NK-92 (cell line): Measurements from ENCODE around the gene NPDC1.
"Not testable (repeated sequence)": the region's sequence is repeated elsewhere in the genome, so short reads cannot be mapped to it uniquely, and the experiment has no call there.

Experiments used
- DNase-seq: peaks from one replicate; lab custom pipeline; 2025; ENCODE audit not compliant: unreplicated experiment; lab: John Stamatoyannopoulos, UW

The NPDC1 gene

GRCh38 chr9:137041124-137041523 lies 4.9 kb downstream of the NPDC1 start:
- no peak for DNase-seq

- DNase-seq: no peak
Observed at GRCh38 chr9:137040568-137040967, 5.4 kb downstream of the NPDC1 start.

GRCh38 chr9:137039611-137040366 lies 6.2 kb downstream of the NPDC1 start:
- DNase-seq: no peak

GRCh38 chr9:137038916-137039315 lies 7.1 kb downstream of the NPDC1 start:
- DNase-seq: no peak

GRCh38 chr9:137037483-137037882 lies 8.5 kb downstream of the NPDC1 start:
- DNase-seq: no peak

GRCh38 chr9:137037035-137037434 lies 8.9 kb downstream of the NPDC1 start:
- DNase-seq: no peak

- no peak for DNase-seq
Observed at GRCh38 chr9:137035937-137036336, 10.0 kb downstream of the NPDC1 start.

GRCh38 chr9:137035507-137035834 lies 10.5 kb downstream of the NPDC1 start:
- no peak for DNase-seq

GRCh38 chr9:137034709-137035506 lies 11.1 kb downstream of the NPDC1 start:
- DNase-seq: no peak

- DNase-seq: no peak
Observed at GRCh38 chr9:137034039-137034708, 11.8 kb downstream of the NPDC1 start.

GRCh38 chr9:137033481-137033880 lies 12.5 kb downstream of the NPDC1 start:
- DNase-seq: not testable (repeated sequence)

GRCh38 chr9:137032858-137033257 lies 13.1 kb downstream of the NPDC1 start:
- DNase-seq: no peak

- DNase-seq: no peak
Observed at GRCh38 chr9:137031904-137032640, 13.9 kb downstream of the NPDC1 start, which contains the start of gene FUT7. FUT7 (minus strand) TSS chr9:137032088; CDS start chr9:137031991, 97 bp downstream.

- no peak for DNase-seq
Observed at GRCh38 chr9:137030538-137031527, 15.1 kb downstream of the NPDC1 start.

GRCh38 chr9:137030006-137030405 lies 16.0 kb downstream of the NPDC1 start:
- DNase-seq: no peak

GRCh38 chr9:137029058-137029936 lies 16.7 kb downstream of the NPDC1 start:
- DNase-seq: no peak

GRCh38 chr9:137028263-137029057 lies 17.5 kb downstream of the NPDC1 start:
- no peak for DNase-seq
